Astrocyte of the hippocampus (primary cell): Measurements from ENCODE around the gene RUVBL2.
A peak's percentile ranks its signal among the peaks of the same experiment; 100 is the strongest.

Experiments used
- DNase-seq: peaks from one replicate; pipeline ENCODE4 v3.0.0; 2011; ENCODE audit warnings: low read depth, low spot score

Gene RUVBL2

DNA sequence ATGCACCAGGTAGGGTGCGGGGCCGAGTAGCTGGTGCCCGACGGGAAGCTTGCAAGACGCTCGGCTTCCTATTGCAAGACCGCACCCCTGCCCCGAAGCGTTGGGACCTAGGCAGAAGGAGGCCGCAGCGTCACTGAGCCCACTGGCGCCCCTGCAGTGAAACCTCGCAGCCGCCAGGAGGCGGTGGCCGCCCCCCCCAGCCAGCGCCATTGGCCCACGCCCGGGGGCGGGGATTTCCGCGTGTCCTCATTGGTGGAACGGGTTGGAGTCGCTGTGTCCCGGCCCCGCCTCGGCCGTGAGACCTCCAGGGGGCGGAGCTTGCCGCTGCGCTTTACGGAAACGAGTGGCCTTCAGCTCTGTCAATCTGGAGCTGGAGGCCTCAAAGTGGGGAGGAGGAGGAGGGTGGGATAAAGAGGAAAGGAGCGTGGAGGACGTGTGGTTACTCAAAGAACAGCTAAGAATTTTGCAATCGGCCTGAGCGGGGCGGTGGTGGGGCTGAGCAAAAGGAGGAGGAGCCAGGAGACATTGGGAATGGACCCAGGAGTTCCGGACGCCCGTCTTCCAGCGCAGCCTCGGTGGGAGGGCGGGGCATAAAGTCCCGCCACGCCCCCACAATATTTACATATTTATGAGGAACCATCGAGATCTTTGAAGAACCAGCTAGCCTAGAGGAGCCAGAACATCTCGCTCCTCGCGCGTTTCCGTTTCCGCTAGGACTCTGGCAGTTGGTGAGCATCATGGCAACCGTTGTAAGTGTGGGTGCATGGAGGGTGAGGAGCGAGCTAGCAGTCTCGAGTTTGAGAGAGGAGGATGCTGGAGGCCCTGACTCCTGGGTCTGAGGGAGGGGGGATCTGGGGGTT is at the start of gene RUVBL2, which contains the start of gene GYS1:
Gene RUVBL2 (plus strand): TSS at position 713 of the 860 bp plus-strand sequence. CDS start 25 bp downstream, at position 738.
Gene GYS1 (minus strand): TSS at position 135 of the 860 bp plus-strand sequence. CDS start 197 bp downstream, outside the sequence.
- peak; percentile 100 for DNase-seq

DNA sequence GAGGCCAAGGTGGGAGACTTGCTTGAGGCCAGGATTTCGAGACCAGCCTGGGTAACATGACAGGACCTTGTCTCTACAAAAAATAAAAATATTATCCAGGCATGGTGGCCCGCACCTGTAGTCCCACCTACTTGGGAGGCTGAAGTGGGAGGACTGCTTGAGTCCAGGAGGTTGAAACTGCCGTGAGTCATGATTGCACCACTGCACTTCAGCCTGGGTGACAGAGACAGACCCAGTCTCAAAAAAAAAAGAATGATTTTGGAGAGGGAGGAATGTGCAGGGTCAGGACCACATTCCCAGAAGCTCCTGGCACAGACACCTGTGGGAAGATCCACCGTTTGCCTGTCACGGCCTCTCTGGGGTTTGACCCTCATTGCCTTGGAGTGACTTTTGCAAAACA is 48.3 kb upstream of the RUVBL2 start:
- DNase-seq = no peak

DNA sequence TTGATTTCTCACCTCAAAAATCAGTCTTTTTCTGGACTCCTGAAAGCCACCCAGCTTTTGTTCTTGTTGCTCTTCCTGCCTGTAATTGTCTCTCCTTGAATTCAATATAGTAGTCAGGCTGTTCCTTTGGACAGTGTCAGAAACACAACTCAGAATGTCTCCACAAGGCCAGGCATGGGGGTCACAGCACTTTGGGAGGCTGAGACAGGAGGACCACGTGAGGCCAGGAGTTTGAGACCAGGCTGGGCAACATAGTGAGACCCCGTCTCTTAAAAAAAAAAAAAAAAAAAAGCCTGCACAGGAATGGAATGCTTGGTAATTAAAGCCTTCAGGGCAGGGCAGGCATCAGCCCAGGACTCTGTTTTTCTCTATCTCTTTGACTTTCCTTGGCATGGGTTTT is 47.9 kb upstream of the RUVBL2 start:
- DNase-seq = no peak

DNA sequence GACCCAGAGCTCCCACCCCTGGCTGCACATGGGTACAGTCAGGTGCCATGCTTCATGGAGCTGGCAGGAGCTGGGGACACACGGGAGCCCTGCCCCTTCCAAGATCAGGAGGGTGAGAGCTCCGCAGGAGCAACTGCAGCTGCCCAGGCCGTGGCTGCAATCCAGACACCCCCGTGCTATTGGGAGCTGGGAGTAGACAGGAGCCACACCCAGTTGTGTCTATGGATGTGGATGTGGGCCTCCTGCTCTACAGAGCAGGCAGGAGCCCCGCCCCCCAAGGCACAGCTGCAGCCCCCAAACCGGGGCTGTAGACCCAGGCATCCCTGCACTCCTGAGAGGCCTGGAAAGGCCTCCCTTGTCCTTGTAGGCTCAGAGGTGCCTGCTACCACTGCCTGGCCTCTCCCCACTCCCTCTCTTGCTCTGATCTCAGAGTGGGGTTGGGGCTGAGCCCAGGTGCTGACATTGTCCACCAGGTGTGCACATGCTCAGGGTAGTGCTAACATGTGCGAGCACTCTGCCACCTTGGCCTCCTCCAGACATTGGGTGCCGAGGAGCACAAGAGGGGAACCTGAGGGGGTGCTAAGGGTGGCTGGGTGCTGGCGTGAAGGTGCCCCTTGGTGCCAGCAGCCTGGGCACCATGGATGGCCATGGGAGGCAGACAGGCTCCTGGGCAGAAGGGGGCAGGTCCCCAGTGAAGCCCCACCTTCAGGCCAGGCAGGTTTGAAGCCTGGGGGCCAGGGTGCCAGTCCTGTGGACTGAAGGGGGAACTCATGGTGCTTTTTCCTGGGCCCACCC is 47.0 kb upstream of the RUVBL2 start:
- no peak for DNase-seq

DNA sequence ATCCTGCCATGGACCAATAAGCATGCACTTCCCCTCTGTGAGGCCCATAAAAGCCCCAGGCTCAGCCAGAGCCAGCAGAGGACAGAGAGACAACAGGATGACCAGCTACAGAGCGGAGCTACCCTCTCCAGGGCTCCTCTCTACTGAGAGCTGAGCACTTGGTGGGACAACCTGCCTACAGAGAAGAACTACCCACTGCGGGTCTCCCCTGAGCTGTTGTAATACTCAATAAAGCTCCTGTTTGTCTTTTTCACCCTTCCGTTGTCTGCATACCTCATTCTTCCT is 46.5 kb upstream of the RUVBL2 start:
- DNase-seq = no peak

DNA sequence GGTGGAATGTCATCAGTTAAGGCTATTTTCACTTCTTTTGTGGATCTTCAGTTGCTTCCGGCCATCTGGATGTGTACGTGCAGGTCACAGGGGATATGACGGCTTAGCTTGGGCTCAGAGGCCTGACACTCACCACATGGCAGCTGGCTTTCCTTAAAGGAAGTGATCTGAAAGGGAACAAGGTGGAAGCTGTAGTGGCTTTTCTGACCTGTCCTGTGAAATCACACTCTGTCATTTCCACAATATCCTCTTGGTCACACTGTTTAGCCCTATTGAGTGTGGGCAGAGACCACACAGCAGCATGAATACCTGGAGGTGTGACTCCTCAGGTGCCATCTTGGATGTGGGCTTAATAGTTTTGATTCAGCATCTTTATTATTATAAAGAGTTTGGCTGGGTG is 43.5 kb upstream of the RUVBL2 start:
- no peak for DNase-seq

DNA sequence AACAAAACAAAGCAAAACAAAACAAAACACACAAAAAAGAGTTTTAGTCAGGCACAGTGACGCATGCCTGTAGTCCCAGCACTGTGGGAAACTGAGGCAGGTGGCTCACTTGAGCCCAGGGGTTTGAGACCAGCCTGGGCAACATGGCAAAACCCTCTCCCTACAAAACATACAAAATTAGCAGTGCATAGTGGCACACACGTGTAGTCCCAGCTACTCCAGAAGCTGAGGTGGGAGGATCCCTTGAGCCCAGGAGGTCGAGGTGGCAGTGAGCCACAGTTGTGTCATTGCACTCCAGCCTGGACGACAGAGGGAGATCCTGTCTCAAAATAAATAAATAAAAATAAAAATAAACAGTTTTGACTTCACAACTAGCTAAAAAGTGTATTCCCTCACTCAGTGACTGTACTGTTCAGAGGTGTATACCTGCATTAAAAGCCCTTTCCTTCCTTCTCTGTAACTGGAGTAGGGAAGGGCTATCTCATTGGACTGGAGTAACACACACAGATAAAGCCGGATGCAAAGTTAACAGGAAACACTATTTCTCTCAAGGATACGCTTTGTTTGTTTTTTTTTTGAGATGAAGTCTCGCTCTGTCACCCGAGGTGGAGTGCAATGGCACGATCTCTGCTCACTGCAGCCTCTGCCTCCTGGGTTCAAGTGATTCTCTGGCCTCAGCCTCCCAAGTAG is 42.7 kb upstream of the RUVBL2 start:
- DNase-seq = no peak

DNA sequence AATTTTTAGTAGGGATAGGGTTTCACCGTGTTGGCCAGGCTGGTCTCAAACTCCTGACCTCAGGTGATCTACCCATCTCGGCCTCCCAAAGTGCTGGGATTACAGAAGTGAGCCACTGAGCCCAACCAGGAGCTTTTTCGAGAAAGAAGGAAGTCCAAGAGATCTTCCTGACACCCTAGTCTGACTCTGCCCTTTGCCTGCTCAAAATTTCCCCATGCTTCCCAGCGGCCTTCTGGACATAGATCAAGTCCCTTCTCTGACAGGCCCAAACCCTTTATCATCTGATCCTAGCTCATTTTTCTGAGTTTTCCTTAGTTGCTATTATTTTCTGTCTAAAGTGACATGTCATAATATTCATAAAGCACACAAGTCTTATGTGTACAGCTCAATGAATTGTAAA is 40.5 kb upstream of the RUVBL2 start:
- DNase-seq = no peak

DNA sequence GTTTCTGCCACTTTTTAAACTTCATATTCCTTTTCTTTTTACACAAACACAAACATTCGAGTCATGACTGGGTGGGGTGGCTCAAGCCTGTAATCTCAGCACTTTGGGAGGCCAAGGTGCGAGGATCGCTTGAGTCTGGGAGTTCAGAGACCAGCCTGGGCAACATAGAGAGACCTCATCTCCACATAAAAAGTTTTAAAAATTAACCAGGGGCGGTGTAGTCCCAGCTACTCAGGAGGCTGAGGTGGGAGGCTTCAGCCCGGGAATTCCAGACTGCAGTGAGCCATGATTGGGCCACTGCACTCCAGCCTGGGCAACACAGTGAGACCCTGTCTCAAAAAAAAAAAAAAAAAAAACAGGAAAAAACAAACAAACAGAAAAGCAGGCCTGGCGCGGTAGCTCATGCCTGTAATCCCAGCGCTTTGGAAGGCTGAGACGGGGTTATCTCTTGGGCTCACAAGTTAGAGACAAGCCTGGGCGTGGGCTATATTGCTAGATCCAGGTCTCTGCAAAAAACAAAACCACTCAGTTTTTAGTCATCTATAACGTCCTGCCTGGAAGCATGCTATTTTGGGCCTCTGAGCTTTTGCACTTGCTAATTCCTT is 39.6 kb upstream of the RUVBL2 start:
- DNase-seq = no peak

DNA sequence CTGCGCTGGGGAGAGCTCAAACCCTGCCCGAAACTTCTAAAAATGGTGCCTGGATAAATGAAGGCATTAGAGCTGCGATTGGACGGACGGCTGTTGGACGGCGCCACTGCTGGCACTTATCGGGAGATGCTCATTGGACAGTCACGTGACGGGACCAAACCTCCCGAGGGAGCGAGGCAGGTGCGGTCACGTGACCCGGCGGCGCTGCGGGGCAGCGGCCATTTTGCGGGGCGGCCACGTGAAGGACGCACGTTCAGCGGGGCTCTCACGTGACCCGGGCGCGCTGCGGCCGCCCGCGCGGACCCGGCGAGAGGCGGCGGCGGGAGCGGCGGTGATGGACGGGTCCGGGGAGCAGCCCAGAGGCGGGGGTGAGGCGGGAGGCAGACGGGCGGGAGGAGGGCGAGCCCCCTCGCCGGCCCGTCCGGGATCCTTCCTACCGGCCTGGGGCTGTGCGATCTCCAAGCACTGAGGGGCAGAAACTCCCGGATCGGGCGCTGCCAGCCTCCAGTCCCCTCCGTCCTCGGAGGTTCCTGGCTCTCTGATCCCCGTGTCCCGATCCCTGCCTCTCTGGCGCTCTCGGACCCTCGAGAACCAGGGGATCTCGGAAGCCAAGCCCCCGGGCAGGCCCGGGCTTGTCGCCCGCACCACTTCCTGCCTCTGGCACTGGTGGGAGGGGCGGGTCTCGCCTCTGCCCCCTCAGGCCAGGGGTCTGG is 38.9 kb upstream of the RUVBL2 start, which contains the start of gene BAX:
Gene BAX (plus strand): TSS at position 281 of the 713 bp plus-strand sequence. CDS start 54 bp downstream, at position 335.
- DNase-seq = peak; percentile 98

DNA sequence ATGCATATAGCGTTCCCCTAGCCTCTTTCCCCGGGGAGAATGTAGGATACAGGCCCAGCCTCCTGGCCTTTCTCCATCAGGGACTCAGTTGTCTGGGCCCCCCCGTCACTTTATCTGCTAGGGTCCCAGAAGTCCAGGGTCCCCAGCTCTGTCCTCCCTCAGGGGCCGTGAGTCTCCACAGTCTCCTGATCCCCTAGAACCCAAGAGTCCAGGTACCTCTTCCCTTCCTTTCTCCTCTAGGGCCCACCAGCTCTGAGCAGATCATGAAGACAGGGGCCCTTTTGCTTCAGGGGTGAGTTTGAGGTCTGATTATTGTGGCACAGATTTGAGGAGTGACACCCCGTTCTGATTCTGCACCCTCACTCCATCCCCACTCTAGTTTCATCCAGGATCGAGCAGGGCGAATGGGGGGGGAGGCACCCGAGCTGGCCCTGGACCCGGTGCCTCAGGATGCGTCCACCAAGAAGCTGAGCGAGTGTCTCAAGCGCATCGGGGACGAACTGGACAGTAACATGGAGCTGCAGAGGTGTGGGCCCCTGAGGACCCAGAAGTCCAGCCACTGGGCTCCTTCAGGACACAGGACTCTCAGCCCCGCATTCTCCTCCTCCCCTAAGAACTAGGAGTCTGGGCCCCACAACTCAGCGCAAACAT is 38.3 kb upstream of the RUVBL2 start:
- DNase-seq = peak; percentile 10

DNA sequence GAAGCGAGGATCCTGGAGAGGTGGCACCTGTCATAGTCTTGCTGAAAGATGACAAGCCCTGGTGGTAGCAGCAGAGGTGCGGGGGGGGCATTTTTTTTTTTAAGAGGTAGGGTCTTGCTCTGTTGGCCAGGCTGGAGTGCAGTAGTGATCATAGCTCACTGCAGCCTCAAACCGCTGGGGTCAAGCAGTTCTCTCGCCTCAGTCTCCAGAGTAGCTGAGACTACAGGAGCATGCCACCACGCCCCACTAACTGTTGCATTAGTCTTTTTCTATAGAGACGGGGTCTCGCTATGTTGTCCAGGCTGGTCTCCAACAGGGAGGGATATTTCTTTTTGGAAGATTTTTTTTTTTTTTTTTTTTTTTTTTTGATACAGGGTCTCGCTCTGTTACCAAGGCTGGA is 35.7 kb upstream of the RUVBL2 start:
- DNase-seq = no peak

DNA sequence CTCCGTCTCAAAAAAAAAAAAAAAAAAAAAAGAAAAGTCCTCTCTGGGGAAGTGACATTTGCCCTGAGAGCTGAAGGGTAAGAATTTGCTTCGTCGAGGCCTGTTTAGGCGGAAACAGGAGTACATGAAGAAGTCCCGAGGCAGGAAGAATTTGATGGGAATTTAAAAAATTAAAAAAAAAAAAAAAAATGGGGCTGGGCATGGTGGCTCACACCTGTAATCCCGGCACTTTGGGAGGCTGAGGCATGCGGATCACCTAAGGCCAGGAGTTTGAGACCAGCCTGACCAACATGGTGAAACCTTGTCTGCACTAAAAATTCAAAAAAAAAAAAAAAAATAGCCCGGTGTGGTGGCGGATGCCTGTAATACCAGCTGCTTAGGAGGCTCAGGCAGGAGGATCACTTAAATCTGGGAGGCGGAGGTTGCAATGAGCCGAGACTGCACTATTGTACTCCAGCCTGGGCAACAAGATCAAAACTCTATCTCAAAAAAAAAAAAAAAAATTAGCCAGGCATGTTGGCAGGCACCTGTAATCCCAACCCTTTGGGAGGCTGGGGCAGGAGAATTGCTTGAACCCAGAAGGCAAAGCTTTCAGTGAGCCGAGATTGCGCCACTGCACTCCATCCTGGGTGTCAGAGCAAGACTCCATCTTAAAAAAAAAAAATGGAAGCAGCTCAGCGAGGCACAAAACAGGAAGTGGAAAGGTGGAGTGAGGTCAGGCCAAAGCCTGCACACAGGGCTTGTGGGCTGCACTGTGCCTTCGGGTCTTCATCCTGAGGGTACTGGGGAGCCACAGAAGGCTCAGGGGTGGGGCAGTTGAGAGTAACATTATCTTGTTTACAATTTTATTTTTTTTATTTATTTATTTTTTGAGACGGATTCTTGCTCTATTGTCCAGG is 34.1 kb upstream of the RUVBL2 start:
- DNase-seq = no peak

DNA sequence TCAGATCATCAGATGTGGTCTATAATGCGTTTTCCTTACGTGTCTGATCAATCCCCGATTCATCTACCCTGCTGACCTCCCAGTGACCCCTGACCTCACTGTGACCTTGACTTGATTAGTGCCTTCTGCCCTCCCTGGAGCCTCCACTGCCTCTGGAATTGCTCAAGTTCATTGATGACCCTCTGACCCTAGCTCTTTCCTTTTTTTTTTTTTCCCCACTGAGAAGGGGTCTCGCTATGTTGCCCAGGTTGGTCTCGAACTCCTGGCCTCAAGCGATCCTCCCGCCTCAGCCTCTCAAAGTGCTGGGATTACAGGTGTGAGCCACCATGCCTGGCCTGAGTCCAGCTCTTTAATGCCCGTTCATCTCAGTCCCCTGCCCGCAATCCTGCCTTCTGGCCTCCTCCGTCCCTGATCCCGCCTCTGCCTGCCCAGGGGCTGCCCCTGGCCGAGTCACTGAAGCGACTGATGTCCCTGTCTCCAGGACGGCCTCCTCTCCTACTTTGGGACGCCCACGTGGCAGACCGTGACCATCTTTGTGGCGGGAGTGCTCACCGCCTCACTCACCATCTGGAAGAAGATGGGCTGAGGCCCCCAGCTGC is 32.5 kb upstream of the RUVBL2 start:
- DNase-seq = peak; percentile 11

DNA sequence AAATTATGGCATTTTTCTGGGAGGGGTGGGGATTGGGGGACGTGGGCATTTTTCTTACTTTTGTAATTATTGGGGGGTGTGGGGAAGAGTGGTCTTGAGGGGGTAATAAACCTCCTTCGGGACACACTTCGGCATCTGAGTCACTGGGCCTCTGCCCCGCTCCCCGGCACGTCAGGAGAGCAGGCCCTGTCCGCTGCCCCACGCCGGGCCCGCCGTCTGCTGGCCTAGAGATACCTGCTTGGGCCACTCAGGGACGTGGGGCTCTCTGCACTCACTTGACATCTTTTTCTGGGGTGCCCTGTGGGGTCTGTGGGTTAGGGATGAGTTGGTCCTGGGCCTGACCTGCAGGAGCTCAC is 32.0 kb upstream of the RUVBL2 start:
- DNase-seq = no peak

DNA sequence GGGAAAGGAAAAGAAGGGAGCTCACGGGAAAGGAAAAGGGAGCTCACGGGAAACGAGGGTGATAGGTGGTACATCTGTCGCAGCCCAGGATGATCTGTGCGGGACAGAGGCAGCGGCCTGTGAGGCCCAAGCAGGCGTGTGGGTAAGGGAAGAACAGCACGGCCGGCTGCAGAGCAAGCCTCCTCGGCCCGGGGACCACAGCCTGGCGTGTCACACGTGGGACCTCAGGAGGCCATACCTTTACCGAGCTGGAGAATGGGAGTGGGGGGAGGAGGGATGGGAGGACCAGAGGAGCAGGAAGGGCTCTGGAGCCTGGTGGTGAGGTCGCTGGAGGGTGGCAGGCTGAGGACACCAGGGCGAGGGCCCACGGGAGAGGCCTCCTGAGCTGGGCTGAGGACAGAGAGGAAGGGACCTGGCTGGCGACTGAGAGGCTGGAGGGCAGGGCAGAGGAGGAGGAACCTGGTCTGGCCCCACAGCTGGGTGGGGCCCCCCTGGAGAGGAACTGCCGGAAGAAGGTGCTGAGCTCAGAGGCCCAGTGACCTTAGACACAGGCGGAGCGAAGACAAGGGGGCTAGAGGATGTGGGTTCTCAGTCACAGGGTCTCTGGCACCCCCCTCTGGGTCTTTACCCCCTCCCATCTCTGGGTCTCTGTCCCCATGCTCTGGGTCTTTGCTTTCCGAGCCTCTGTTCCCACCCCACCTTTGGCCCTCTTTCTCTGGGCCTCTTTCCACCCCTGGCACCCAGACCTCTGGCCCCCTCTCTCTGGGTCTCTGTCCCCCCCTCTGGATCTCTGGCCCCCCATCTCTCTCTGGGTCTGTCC is 31.4 kb upstream of the RUVBL2 start:
- DNase-seq = peak; percentile 42

DNA sequence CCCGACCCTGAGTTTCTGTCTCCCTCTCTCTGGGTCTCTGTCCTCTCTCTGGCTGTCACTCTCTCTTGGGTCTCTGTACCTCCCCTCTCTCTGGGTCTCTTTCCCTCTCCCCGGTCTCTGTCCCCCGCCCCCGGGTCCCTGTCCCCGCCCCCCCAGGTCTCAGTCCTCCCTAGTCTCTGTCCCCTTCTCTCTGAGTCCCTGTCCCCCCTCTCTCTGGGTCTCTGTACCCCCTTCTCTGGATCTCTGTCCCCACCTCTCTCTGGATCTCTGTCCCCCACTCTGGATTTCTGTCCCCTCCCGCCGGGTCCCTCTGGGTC is 30.9 kb upstream of the RUVBL2 start:
- no peak for DNase-seq

DNA sequence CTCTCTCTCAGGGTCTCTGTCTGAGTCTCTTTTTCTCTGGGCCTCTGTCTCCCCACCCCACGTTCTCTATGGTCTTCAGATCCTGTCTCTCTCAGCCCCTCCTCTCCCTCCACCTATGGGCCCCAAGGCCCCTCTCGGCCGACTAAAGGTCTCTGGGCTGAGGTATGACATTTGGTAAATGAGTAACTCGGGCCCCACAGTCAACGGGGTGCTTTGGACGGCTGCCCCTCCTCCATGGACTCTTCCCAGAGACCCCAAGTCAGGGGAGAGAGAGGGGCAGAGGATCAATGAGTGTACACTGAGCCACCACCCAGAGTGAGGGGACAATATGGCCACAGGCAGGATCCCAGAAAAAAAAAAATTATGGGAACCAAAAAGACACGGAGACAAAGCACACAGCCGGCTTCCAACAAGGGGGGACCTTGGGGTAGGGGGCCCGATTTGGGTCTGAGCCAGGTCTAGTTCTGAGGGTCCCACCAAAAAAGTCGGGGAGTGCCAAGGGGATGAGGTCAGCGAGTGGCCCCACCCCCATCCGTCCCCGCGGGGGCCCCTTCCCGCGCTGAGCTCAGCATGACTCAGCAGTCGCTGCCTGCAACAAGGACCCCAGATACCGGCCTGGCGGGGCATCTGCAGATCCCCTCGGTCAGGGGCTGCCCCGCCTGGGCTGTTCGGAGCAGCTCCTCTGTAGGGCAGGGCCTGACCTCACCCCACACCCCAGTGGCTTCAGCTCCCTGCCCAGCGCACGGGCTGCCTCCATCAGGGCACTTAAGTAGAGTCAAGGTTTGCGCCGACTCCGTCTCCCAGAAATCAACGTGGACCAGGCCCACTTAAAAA is 30.1 kb upstream of the RUVBL2 start:
- peak; percentile 80 for DNase-seq
